K562 (cell line): ENCODE results near the gene DCAF8. TPM values are rescaled to one million over a fixed set of nuclear protein-coding genes. Genes with fewer than 3 reads are reported as not detected.

Source experiments
- ADNP ChIP-seq: fragments of 200-800 bp; sonication (Bioruptor generic); IDR thresholded peaks from 2 replicates; pipeline ENCODE4 v1.6.1; 2016; ENCODE audit warnings: missing genetic modification characterization, missing compliant biosample characterization
- BMI1 ChIP-seq: fragments of 150-350 bp; IDR thresholded peaks from 2 replicates; pipeline ENCODE4 v1.6.1; 2014; ENCODE audit warnings: low read length
- CHD2 ChIP-seq: IDR thresholded peaks from 2 replicates; pipeline ENCODE4 v1.6.1; 2011; ENCODE audit warnings: low read depth, low read length
- DMBX1 ChIP-seq: fragments of 250-450 bp; sonication (Bioruptor Pico); IDR thresholded peaks from 2 replicates; pipeline ENCODE4 v1.8.0; 2022; ENCODE audit warnings: inconsistent platforms, mild to moderate bottlenecking, moderate library complexity, borderline replicate concordance
- E4F1 ChIP-seq: fragments of 250-450 bp; sonication (Bioruptor Pico); IDR thresholded peaks from 2 replicates; pipeline ENCODE4 v1.5.0; 2021; ENCODE audit warnings: mild to moderate bottlenecking, borderline replicate concordance
- GTF2A2 ChIP-seq: IDR thresholded peaks from 2 replicates; pipeline ENCODE4 v1.6.1; 2016; ENCODE audit warnings: mild to moderate bottlenecking, missing genetic modification characterization, missing compliant biosample characterization
- JUN ChIP-seq, 2 experiments: sonication (generic) in 1 of 2; formaldehyde crosslinking in 1 of 2; IDR thresholded peaks; 2 replicates each; pipeline versions ENCODE4 v1.6.1 to v1.8.0; 2012 to 2022; ENCODE audit warnings: borderline replicate concordance in 2 of 2, mild to moderate bottlenecking in 2 of 2, improper control_type of control experiment in 1 of 2, low read depth in 1 of 2, low read length in 1 of 2, missing genetic modification reagents in 1 of 2
- LARP7 ChIP-seq: fragments of 450-650 bp; IDR thresholded peaks from 2 replicates; pipeline ENCODE4 v1.6.1; 2016
- NFYB ChIP-seq: IDR thresholded peaks from 2 replicates; pipeline ENCODE4 v1.6.1; 2011; ENCODE audit warnings: mild to moderate bottlenecking, moderate library complexity; ENCODE audit not compliant: insufficient read length; ENCODE audit errors: extremely low read depth
- POLR2AphosphoS2 ChIP-seq: IDR thresholded peaks from 2 replicates; pipeline ENCODE4 v1.6.1; 2012; ENCODE audit warnings: low read length, improper control_type of control experiment
- PRMT5 ChIP-seq: sonication (generic); formaldehyde crosslinking; IDR thresholded peaks from 2 replicates; pipeline ENCODE4 v1.5.0; 2020; ENCODE audit warnings: missing genetic modification reagents
- PYGO2 ChIP-seq: fragments of 450-650 bp; IDR thresholded peaks from 2 replicates; pipeline ENCODE4 v1.6.1; 2016; ENCODE audit warnings: mild to moderate bottlenecking, missing genetic modification characterization, moderate library complexity, missing compliant biosample characterization
- RBBP5 ChIP-seq: fragments of 200-600 bp; sonication (generic); IDR thresholded peaks from 2 replicates; pipeline ENCODE4 v1.6.1; 2012; ENCODE audit warnings: borderline replicate concordance, mild to moderate bottlenecking, low read length, control low read depth, inconsistent platforms; ENCODE audit not compliant: insufficient read depth, poor library complexity, severe bottlenecking
- TBL1XR1 ChIP-seq, 2 experiments: IDR thresholded peaks; 2 replicates each; pipeline ENCODE4 v1.6.1; 2012; ENCODE audit warnings: improper control_type of control experiment in 2 of 2, low read length in 2 of 2, mild to moderate bottlenecking in 1 of 2
- TFAM ChIP-seq: fragments of 250-450 bp; sonication (Bioruptor Pico); conservative IDR thresholded peaks from 2 replicates; pipeline ENCODE4 v1.5.0; 2021; ENCODE audit warnings: mild to moderate bottlenecking, moderate library complexity
- ZFP1 ChIP-seq: fragments of 450-650 bp; formaldehyde crosslinking; IDR thresholded peaks from 2 replicates; pipeline ENCODE4 v1.4.0; 2020; ENCODE audit warnings: mild to moderate bottlenecking, mixed read lengths
- ZFP36 ChIP-seq: fragments of 150-350 bp; IDR thresholded peaks from 2 replicates; pipeline ENCODE4 v1.6.1; 2018; ENCODE audit warnings: low read length, low read depth; ENCODE audit not compliant: partially characterized antibody
- ZNF561 ChIP-seq: fragments of 450-650 bp; formaldehyde crosslinking; conservative IDR thresholded peaks from 2 replicates; pipeline ENCODE4 v1.4.0; 2020; ENCODE audit warnings: mild to moderate bottlenecking, moderate library complexity
- ZNF644 ChIP-seq: fragments of 200-800 bp; sonication (Bioruptor generic); IDR thresholded peaks from 2 replicates; pipeline ENCODE4 v1.6.1; 2016; ENCODE audit warnings: low read depth, missing genetic modification characterization, missing compliant biosample characterization
- polyA plus RNA-seq, 8 experiments: library from polyadenylated mRNA; depleted of rRNA in 4 of 8; stranded (reverse) in 5 of 8; unstranded in 3 of 8; fragments of >200 nt; fragmentation: Nextera tagmentation in 2 of 8; fragmentation: Illumina TruSeq in 1 of 8; extraction: Ambion mirVana in 2 of 8; extraction: Trizol in 1 of 8; gene quantifications; 2 replicates each; pipeline versions ENCODE4 v1.2.1 to v1.2.3, GENCODE V29; 2011 to 2014; ENCODE audit warnings: inconsistent platforms in 1 of 8, missing spikeins in 1 of 8
- total RNA-seq, 7 experiments: library from RNA; depleted of rRNA in 6 of 7; stranded (reverse); fragments of >200 nt in 6 of 7; fragmentation: Illumina TruSeq in 2 of 7; extraction: Trizol in 2 of 7; gene quantifications; 2 replicates each; pipeline versions ENCODE4 v1.2.1 to v1.2.3, GENCODE V29; 2011 to 2021; ENCODE audit warnings: low replicate concordance in 1 of 7
- TF ChIP-seq, protein P1 (sequence below): fragments of 450-650 bp; IDR thresholded peaks from 2 replicates; pipeline ENCODE4 v1.6.1; 2014; ENCODE audit warnings: low read depth, mild to moderate bottlenecking, moderate library complexity, borderline replicate concordance
- TF ChIP-seq, protein P2 (sequence below): fragments of 450-650 bp; formaldehyde crosslinking; IDR thresholded peaks from 2 replicates; pipeline ENCODE4 v1.4.0; 2020; ENCODE audit warnings: mild to moderate bottlenecking, mixed read lengths

Gene DCAF8
- total and polyA plus RNA-seq, 9 of the 15 experiments (the other 6 are each of a cell fraction or from before 2014, with no cell fraction given): 11.6 to 149 (median 81.3) TPM

DNA sequence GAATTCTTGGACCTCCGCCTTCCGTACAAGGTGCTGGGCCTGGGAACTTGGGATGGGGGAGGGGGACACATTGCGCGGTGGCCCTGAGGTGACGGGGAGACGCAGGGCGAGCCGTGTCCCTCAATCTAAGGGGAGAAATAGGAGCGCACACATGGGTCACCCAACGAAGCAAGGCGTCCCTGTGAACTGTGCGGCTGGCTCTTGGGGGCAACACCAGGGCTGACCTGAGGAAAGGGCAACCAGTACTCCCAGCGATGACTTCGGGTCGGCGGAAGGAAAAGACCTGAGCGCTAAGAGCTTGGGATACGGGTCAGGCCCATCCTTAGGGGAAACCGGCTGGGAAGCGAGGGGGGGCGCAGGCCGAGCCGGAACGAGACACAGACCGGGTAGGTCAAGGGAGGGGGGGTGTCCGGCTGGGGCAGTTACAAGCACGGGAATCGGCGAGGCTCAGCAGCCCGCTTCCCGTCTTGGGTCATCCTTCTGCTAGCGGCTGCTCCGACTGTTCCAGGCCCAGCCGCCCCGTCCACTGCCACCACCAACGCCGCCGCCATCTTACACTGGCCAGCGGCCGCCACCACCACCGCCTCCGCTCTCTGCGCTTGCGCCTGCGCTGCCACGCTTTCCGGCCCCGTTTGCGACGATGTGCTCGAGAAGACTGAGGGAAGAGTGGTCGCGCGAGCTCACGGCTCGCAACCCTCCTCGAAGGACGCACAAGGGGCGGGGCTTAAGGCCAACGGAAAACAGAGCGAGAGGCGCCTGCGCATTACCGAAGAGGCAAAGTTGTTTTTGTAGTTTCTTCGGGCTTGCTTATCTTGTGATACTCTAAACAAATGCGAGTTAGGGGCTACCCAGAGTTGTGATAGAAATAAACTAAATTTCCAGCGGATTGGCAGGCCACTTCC, at the start of gene DCAF8 (continued):
- TF ChIP-seq DMBX1 (CRISPR knock-in tag) (no peak), ADNP (tag) (no peak), TBL1XR1 (IDR thresholded peaks at IDR 0.05; ENCODE audit: low read length in 2 of 2) (0 out of 4 replicates have a peak, but pooled peaks of 1 of the 2 experiments have one; percentile 6), JUN (IDR thresholded peaks at IDR 0.05; ENCODE audit: borderline replicate concordance, low read depth, low read length) (no peak; the same call in 1 of the 2 replicates), JUN (CRISPR knock-in tag; IDR thresholded peaks at IDR 0.05; ENCODE audit: borderline replicate concordance) (peak; percentile 76; the same call in 1 of the 2 replicates), POLR2AphosphoS2 (no peak; the same call in 1 of the 2 replicates), NFYB (no peak), CHD2 (peak; percentile 85), ZNF644 (tag) (no peak), BMI1 (no peak), TFAM (CRISPR knock-in tag) (no peak), LARP7 (0 out of 2 replicates have a peak, but pooled peaks have one; percentile 29), E4F1 (CRISPR knock-in tag) (peak; percentile 98), PRMT5 (no peak), GTF2A2 (tag) (0 out of 2 replicates have a peak, but pooled peaks have one; percentile 49), ZFP36 (peak; percentile 52), ZFP1 (CRISPR knock-in tag) (no peak), ZNF561 (CRISPR knock-in tag) (no peak), PYGO2 (tag) (no peak), RBBP5 (peak; percentile 96)
- TF ChIP-seq, protein P1, sequence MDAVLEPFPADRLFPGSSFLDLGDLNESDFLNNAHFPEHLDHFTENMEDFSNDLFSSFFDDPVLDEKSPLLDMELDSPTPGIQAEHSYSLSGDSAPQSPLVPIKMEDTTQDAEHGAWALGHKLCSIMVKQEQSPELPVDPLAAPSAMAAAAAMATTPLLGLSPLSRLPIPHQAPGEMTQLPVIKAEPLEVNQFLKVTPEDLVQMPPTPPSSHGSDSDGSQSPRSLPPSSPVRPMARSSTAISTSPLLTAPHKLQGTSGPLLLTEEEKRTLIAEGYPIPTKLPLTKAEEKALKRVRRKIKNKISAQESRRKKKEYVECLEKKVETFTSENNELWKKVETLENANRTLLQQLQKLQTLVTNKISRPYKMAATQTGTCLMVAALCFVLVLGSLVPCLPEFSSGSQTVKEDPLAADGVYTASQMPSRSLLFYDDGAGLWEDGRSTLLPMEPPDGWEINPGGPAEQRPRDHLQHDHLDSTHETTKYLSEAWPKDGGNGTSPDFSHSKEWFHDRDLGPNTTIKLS: 0 out of 2 replicates have a peak, but pooled peaks have one; percentile 11
- TF ChIP-seq, protein P2, sequence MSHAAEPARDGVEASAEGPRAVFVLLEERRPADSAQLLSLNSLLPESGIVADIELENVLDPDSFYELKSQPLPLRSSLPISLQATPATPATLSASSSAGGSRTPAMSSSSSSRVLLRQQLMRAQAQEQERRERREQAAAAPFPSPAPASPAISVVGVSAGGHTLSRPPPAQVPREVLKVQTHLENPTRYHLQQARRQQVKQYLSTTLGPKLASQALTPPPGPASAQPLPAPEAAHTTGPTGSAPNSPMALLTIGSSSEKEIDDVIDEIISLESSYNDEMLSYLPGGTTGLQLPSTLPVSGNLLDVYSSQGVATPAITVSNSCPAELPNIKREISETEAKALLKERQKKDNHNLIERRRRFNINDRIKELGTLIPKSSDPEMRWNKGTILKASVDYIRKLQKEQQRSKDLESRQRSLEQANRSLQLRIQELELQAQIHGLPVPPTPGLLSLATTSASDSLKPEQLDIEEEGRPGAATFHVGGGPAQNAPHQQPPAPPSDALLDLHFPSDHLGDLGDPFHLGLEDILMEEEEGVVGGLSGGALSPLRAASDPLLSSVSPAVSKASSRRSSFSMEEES (CRISPR knock-in tag): no peak
